Keratinocyte (primary cell): ENCODE measurements around the gene USP8. TPM values are rescaled to one million over a fixed set of nuclear protein-coding genes. Genes with fewer than 3 reads are reported as not detected.

Experiments
- DNase-seq: peaks from one replicate; pipeline ENCODE4 v3.0.0-alpha.2; 2011; ENCODE audit warnings: low read depth, missing footprints, low spot score
- FAIRE-seq: peaks from 2 replicates; lab custom pipeline; 2011; peaks lifted over from hg19 to GRCh38; lab: Jason Lieb, UNC
- H2AFZ ChIP-seq: 2 replicates; pipeline ENCODE4 v1.6.0; 2012; ENCODE audit warnings: low read length, control low read depth, inconsistent platforms; ENCODE audit not compliant: control insufficient read depth
- H3K27ac ChIP-seq: 2 replicates; pipeline ENCODE4 v1.5.1; 2011; ENCODE audit warnings: low read length; ENCODE audit not compliant: control insufficient read depth, insufficient read depth
- H3K27me3 ChIP-seq: 3 replicates; pipeline ENCODE4 v1.6.0; 2011; ENCODE audit warnings: low read length; ENCODE audit not compliant: control insufficient read depth, insufficient read depth; ENCODE audit errors: extremely low read depth
- H3K36me3 ChIP-seq, 2 experiments: 2 replicates in 1 of 2; 3 replicates in 1 of 2; pipeline ENCODE4 v1.5.1; 2011; ENCODE audit warnings: low read length in 2 of 2, mild to moderate bottlenecking in 1 of 2; ENCODE audit not compliant: control insufficient read depth in 2 of 2, insufficient read depth in 2 of 2; ENCODE audit errors: extremely low read depth in 1 of 2
- H3K4me1 ChIP-seq: 3 replicates; pipeline ENCODE4 v1.5.1; 2011; ENCODE audit warnings: low read length; ENCODE audit not compliant: control insufficient read depth, insufficient read depth; ENCODE audit errors: extremely low read depth
- H3K4me2 ChIP-seq: 3 replicates; pipeline ENCODE4 v1.6.0; 2011; ENCODE audit warnings: low read depth, low read length; ENCODE audit not compliant: control insufficient read depth, insufficient read depth; ENCODE audit errors: extremely low read depth
- H3K4me3 ChIP-seq, 3 experiments: fragments of 200-600 bp in 1 of 3; sonication (generic) in 1 of 3; 2 replicates in 2 of 3; 3 replicates in 1 of 3; pipeline ENCODE4 v1.5.1; 2011 to 2016; ENCODE audit warnings: low read length in 3 of 3, mild to moderate bottlenecking in 3 of 3, control low read depth in 2 of 3, inconsistent platforms in 1 of 3, low read depth in 1 of 3, mixed read lengths in 1 of 3, mixed run types in 1 of 3, moderate library complexity in 1 of 3; ENCODE audit not compliant: control insufficient read depth in 2 of 3, insufficient read depth in 2 of 3; ENCODE audit errors: extremely low read depth in 1 of 3
- H3K79me2 ChIP-seq: 2 replicates; pipeline ENCODE4 v1.6.0; 2012; ENCODE audit warnings: low read length; ENCODE audit not compliant: control insufficient read depth, insufficient read depth
- H3K9ac ChIP-seq: 3 replicates; pipeline ENCODE4 v1.6.0; 2011; ENCODE audit warnings: low read length; ENCODE audit not compliant: control insufficient read depth, insufficient read depth; ENCODE audit errors: extremely low read depth
- H3K9me1 ChIP-seq: 3 replicates; pipeline ENCODE4 v1.6.0; 2011; ENCODE audit warnings: low read length; ENCODE audit not compliant: control insufficient read depth, insufficient read depth; ENCODE audit errors: extremely low read depth
- H3K9me3 ChIP-seq: 2 replicates; pipeline ENCODE4 v1.5.1; 2012; ENCODE audit warnings: low read depth, low read length; ENCODE audit not compliant: control insufficient read depth
- H4K20me1 ChIP-seq: 3 replicates; pipeline ENCODE4 v1.6.0; 2011; ENCODE audit warnings: low read length; ENCODE audit not compliant: control insufficient read depth, insufficient read depth; ENCODE audit errors: extremely low read depth
- CTCF ChIP-seq, 3 experiments: IDR thresholded peaks in 1 of 3; conservative IDR thresholded peaks in 1 of 3; optimal IDR thresholded peaks in 1 of 3; 2 replicates in 2 of 3; 3 replicates in 1 of 3; pipeline versions ENCODE3 to v1.5.1; 2011; ENCODE audit warnings: low read length in 3 of 3, mild to moderate bottlenecking in 3 of 3, moderate library complexity in 2 of 3, control low read depth in 1 of 3, inconsistent platforms in 1 of 3; ENCODE audit not compliant: insufficient read depth in 2 of 3; ENCODE audit errors: extremely low read depth in 1 of 3
- EZH2 ChIP-seq: IDR thresholded peaks from one replicate; pipeline ENCODE4 v1.6.1; 2012; ENCODE audit warnings: inconsistent platforms, mild to moderate bottlenecking, low read length, moderate library complexity
- dilution Hi-C: fragments of 300-500 bp; cut with MboI; formaldehyde crosslinking; loops from one replicate; pipeline ENCODE4 v1.7.0; 2020; ENCODE audit warnings: low sequenced_read_pairs; ENCODE audit not compliant: extremely low pct_ligation_motif_present
- polyA plus RNA-seq, 5 experiments: library from polyadenylated mRNA; depleted of rRNA in 3 of 5; stranded (reverse) in 3 of 5; stranded (forward) in 1 of 5; unstranded in 1 of 5; fragments of >200 nt; gene quantifications; 1 replicate in 1 of 5; 2 replicates in 3 of 5; 3 replicates in 1 of 5; pipeline versions ENCODE4 v1.2.1 to v1.2.3, GENCODE V29; 2011 to 2012; ENCODE audit warnings: missing spikeins in 2 of 5, low read depth in 1 of 5, low replicate concordance in 1 of 5

Gene USP8
- polyA plus RNA-seq, 1 donor (not counting 4 experiments of a cell fraction or from before 2014, with no cell fraction given) = 47.4 TPM

GRCh38 chr15:50411870-50412269 lies 12.3 kb upstream of the USP8 start:
- Histone ChIP-seq H3K9me1 (no peaks in the 10 kb centered on the region), H3K9me3 (no peaks in the 10 kb centered on the region), H3K27ac (no peak overlapping the region), H3K9ac (no peak overlapping the region), H3K27me3 (no peaks in the 10 kb centered on the region), H2AFZ (no peak overlapping the region), H4K20me1 (no peaks in the 10 kb centered on the region), H3K4me1 (no peaks in the 10 kb centered on the region), H3K4me2 (no peak overlapping the region), H3K4me3 (no peak overlapping the region), H3K79me2 (no peaks in the 10 kb centered on the region), H3K36me3 (no peaks in the 10 kb centered on the region)
- no peak for FAIRE-seq
- no peak for DNase-seq
- no peak for TF ChIP-seq EZH2
- no peak for TF ChIP-seq CTCF (optimal IDR thresholded peaks at IDR 0.05 in 1 of 3, IDR thresholded peaks at IDR 0.05 in 1 of 3, conservative IDR thresholded peaks at IDR 0.05 in 1 of 3; ENCODE audit: extremely low read depth in 1 of 3, insufficient read depth in 2 of 3, low read length in 3 of 3)
- dilution Hi-C loops = no loop called here

GRCh38 chr15:50414624-50415023 lies 9.6 kb upstream of the USP8 start:
- Histone ChIP-seq H2AFZ (no peak overlapping the region), H4K20me1 (no peaks in the 10 kb centered on the region), H3K4me1 (no peaks in the 10 kb centered on the region), H3K9me1 (no peaks in the 10 kb centered on the region), H3K4me3 (no peak overlapping the region), H3K27ac (no peak overlapping the region), H3K4me2 (no peak overlapping the region), H3K27me3 (no peaks in the 10 kb centered on the region), H3K9ac (no peak overlapping the region), H3K79me2 (no peaks in the 10 kb centered on the region), H3K36me3 (no peaks in the 10 kb centered on the region), H3K9me3 (no peaks in the 10 kb centered on the region)
- FAIRE-seq (no peak), DNase-seq (no peak)
- dilution Hi-C loops = no loop called here
- no peak for TF ChIP-seq EZH2
- no peak for TF ChIP-seq CTCF (optimal IDR thresholded peaks at IDR 0.05 in 1 of 3, IDR thresholded peaks at IDR 0.05 in 1 of 3, conservative IDR thresholded peaks at IDR 0.05 in 1 of 3; ENCODE audit: extremely low read depth in 1 of 3, insufficient read depth in 2 of 3, low read length in 3 of 3)
